K562 (cell line): Measurements from ENCODE around the gene DRAXIN. TPM values are rescaled to one million over a fixed set of nuclear protein-coding genes. Genes with fewer than 3 reads are reported as not detected.

Experiments used
- ARID4B ChIP-seq: sonication (generic); formaldehyde crosslinking; IDR thresholded peaks from 2 replicates; pipeline ENCODE4 v1.8.0; 2022; ENCODE audit warnings: mild to moderate bottlenecking, missing genetic modification reagents
- BHLHE40 ChIP-seq: IDR thresholded peaks from 2 replicates; pipeline ENCODE4 v1.6.1; 2011; ENCODE audit warnings: low read length, improper control_type of control experiment
- BRF2 ChIP-seq: IDR thresholded peaks from 3 replicates; pipeline ENCODE4 v1.6.1; 2011; ENCODE audit warnings: borderline replicate concordance, mild to moderate bottlenecking; ENCODE audit not compliant: insufficient read length, insufficient read depth
- CBX8 ChIP-seq: fragments of 200-600 bp; sonication (generic); IDR thresholded peaks from 2 replicates; pipeline ENCODE4 v1.6.1; 2012; ENCODE audit warnings: borderline replicate concordance, mixed run types, low read depth, mild to moderate bottlenecking, moderate library complexity, mixed read lengths, low read length, control low read depth, inconsistent platforms; ENCODE audit not compliant: poor library complexity, severe bottlenecking; ENCODE audit errors: extremely low read depth
- ESRRA ChIP-seq: fragments of 450-650 bp; IDR thresholded peaks from 2 replicates; pipeline ENCODE4 v1.6.1; 2014; ENCODE audit warnings: low read depth, mild to moderate bottlenecking, moderate library complexity, borderline replicate concordance
- HCFC1 ChIP-seq: IDR thresholded peaks from 2 replicates; pipeline ENCODE4 v1.6.1; 2012; ENCODE audit warnings: low read depth, low read length, improper control_type of control experiment
- MEIS2 ChIP-seq: fragments of 450-650 bp; IDR thresholded peaks from 2 replicates; pipeline ENCODE4 v1.6.1; 2014; ENCODE audit warnings: mild to moderate bottlenecking; ENCODE audit not compliant: partially characterized antibody
- NFXL1 ChIP-seq: fragments of 450-650 bp; formaldehyde crosslinking; IDR thresholded peaks from 2 replicates; pipeline ENCODE4 v1.4.0; 2021; ENCODE audit warnings: mild to moderate bottlenecking
- SMARCA4 ChIP-seq: fragments of 450-650 bp; IDR thresholded peaks from 2 replicates; pipeline ENCODE4 v1.6.1; 2016
- TAL1 ChIP-seq: fragments of 450-650 bp; IDR thresholded peaks from 2 replicates; pipeline ENCODE4 v1.6.1; 2016; ENCODE audit warnings: mild to moderate bottlenecking
- ZBED1 ChIP-seq: IDR thresholded peaks from 2 replicates; pipeline ENCODE4 v1.6.1; 2014
- ZNF76 ChIP-seq: fragments of 250-450 bp; sonication (Bioruptor Pico); IDR thresholded peaks from 2 replicates; pipeline ENCODE4 v1.4.0; 2020; ENCODE audit warnings: mild to moderate bottlenecking, moderate library complexity, borderline replicate concordance
- ZSCAN32 ChIP-seq: fragments of 450-650 bp; formaldehyde crosslinking; IDR thresholded peaks from 2 replicates; pipeline ENCODE4 v1.4.0; 2020; ENCODE audit warnings: mild to moderate bottlenecking, moderate library complexity
- polyA plus RNA-seq, 8 experiments: library from polyadenylated mRNA; depleted of rRNA in 4 of 8; stranded (reverse) in 5 of 8; unstranded in 3 of 8; fragments of >200 nt; fragmentation: Nextera tagmentation in 2 of 8; fragmentation: Illumina TruSeq in 1 of 8; extraction: Ambion mirVana in 2 of 8; extraction: Trizol in 1 of 8; gene quantifications; 2 replicates each; pipeline versions ENCODE4 v1.2.1 to v1.2.3, GENCODE V29; 2011 to 2014; ENCODE audit warnings: inconsistent platforms in 1 of 8, missing spikeins in 1 of 8
- total RNA-seq, 7 experiments: library from RNA; depleted of rRNA in 6 of 7; stranded (reverse); fragments of >200 nt in 6 of 7; fragmentation: Illumina TruSeq in 2 of 7; extraction: Trizol in 2 of 7; gene quantifications; 2 replicates each; pipeline versions ENCODE4 v1.2.1 to v1.2.3, GENCODE V29; 2011 to 2021; ENCODE audit warnings: low replicate concordance in 1 of 7
- TF ChIP-seq, protein P1 (sequence below), 2 experiments: fragments of 450-650 bp; formaldehyde crosslinking in 1 of 2; IDR thresholded peaks; 2 replicates each; pipeline versions ENCODE4 v1.4.0 to v1.6.1; 2014 to 2020; ENCODE audit warnings: mild to moderate bottlenecking in 2 of 2, borderline replicate concordance in 1 of 2, low read depth in 1 of 2

The DRAXIN gene
- total and polyA plus RNA-seq, 9 of the 15 experiments (the other 6 are each of a cell fraction or from before 2014, with no cell fraction given): 0.01 to 0.04 (median 0.01) TPM; not detected in 6

- TF ChIP-seq, protein P1, sequence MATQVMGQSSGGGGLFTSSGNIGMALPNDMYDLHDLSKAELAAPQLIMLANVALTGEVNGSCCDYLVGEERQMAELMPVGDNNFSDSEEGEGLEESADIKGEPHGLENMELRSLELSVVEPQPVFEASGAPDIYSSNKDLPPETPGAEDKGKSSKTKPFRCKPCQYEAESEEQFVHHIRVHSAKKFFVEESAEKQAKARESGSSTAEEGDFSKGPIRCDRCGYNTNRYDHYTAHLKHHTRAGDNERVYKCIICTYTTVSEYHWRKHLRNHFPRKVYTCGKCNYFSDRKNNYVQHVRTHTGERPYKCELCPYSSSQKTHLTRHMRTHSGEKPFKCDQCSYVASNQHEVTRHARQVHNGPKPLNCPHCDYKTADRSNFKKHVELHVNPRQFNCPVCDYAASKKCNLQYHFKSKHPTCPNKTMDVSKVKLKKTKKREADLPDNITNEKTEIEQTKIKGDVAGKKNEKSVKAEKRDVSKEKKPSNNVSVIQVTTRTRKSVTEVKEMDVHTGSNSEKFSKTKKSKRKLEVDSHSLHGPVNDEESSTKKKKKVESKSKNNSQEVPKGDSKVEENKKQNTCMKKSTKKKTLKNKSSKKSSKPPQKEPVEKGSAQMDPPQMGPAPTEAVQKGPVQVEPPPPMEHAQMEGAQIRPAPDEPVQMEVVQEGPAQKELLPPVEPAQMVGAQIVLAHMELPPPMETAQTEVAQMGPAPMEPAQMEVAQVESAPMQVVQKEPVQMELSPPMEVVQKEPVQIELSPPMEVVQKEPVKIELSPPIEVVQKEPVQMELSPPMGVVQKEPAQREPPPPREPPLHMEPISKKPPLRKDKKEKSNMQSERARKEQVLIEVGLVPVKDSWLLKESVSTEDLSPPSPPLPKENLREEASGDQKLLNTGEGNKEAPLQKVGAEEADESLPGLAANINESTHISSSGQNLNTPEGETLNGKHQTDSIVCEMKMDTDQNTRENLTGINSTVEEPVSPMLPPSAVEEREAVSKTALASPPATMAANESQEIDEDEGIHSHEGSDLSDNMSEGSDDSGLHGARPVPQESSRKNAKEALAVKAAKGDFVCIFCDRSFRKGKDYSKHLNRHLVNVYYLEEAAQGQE (IDR thresholded peaks at IDR 0.05; ENCODE audit: borderline replicate concordance): no peak
- TF ChIP-seq, protein P1 (CRISPR knock-in tag; IDR thresholded peaks at IDR 0.05; ENCODE audit: low read depth): no peak
- TF ChIP-seq ZBED1 (no peak), TAL1 (peak; percentile 83), ARID4B (CRISPR knock-in tag) (no peak), HCFC1 (no peak), SMARCA4 (peak; percentile 59), CBX8 (no peak), MEIS2 (peak; percentile 37), BRF2 (no peak), ZNF76 (CRISPR knock-in tag) (no peak), NFXL1 (no peak), ESRRA (no peak), BHLHE40 (0 out of 2 replicates have a peak, but pooled peaks have one; percentile 5), ZSCAN32 (CRISPR knock-in tag) (no peak)
Observed at GRCh38 chr1:11697188-11697892, 5.8 kb downstream of the DRAXIN start (continued).
